ENCODE measurements around the gene CYP11A1.
"Not testable (repeated sequence)": the region's sequence is repeated elsewhere in the genome, so short reads cannot be mapped to it uniquely, and the experiment has no call there.

The CYP11A1 gene

GRCh38 chr15:74374648-74375302 is 7.3 kb upstream of the CYP11A1 start:
- DNase-seq (ENCODE audit: low spot score): no peak

GRCh38 chr15:74373731-74374647 is 6.5 kb upstream of the CYP11A1 start:
- peak; percentile 95 for DNase-seq (ENCODE audit: low spot score)

- no peak for DNase-seq (ENCODE audit: low spot score)
Measured at GRCh38 chr15:74373056-74373650, 5.7 kb upstream of the CYP11A1 start.

GRCh38 chr15:74370471-74370870 is 3.0 kb upstream of the CYP11A1 start:
- DNase-seq (ENCODE audit: low spot score): no peak

GRCh38 chr15:74369756-74370155 is 2.3 kb upstream of the CYP11A1 start:
- no peak for DNase-seq (ENCODE audit: low spot score)

GRCh38 chr15:74369084-74369745 is 1.8 kb upstream of the CYP11A1 start:
- DNase-seq (ENCODE audit: low spot score): no peak

GRCh38 chr15:74368121-74368520 is 675 bp upstream of the CYP11A1 start:
- no peak for DNase-seq (ENCODE audit: low spot score)

GRCh38 chr15:74365598-74366445 is 1.6 kb downstream of the CYP11A1 start:
- DNase-seq (ENCODE audit: low spot score): no peak

GRCh38 chr15:74364936-74365597 is 2.4 kb downstream of the CYP11A1 start:
- DNase-seq (ENCODE audit: low spot score): no peak

GRCh38 chr15:74362482-74362881 is 5.0 kb downstream of the CYP11A1 start:
- no peak for DNase-seq (ENCODE audit: low spot score)

GRCh38 chr15:74360855-74361254 is 6.6 kb downstream of the CYP11A1 start:
- not testable (repeated sequence) for DNase-seq (ENCODE audit: low spot score)

- DNase-seq (ENCODE audit: low spot score): not testable (repeated sequence)
Measured at GRCh38 chr15:74359376-74359775, 8.1 kb downstream of the CYP11A1 start.

- DNase-seq (ENCODE audit: low spot score): not testable (repeated sequence)
Measured at GRCh38 chr15:74357514-74357913, 9.9 kb downstream of the CYP11A1 start.

- DNase-seq (ENCODE audit: low spot score): not testable (repeated sequence)
Measured at GRCh38 chr15:74356050-74356449, 11.4 kb downstream of the CYP11A1 start.

- not testable (repeated sequence) for DNase-seq (ENCODE audit: low spot score)
Measured at GRCh38 chr15:74353992-74354391, 13.5 kb downstream of the CYP11A1 start.

- DNase-seq (ENCODE audit: low spot score): no peak
Measured at GRCh38 chr15:74352393-74352910, 15.0 kb downstream of the CYP11A1 start.

GRCh38 chr15:74351670-74352069 is 15.8 kb downstream of the CYP11A1 start:
- no peak for DNase-seq (ENCODE audit: low spot score)

- no peak for DNase-seq (ENCODE audit: low spot score)
Measured at GRCh38 chr15:74350295-74351275, 16.9 kb downstream of the CYP11A1 start.

- no peak for DNase-seq (ENCODE audit: low spot score)
Measured at GRCh38 chr15:74349241-74349778, 18.1 kb downstream of the CYP11A1 start.

Data from CD4-positive, alpha-beta T cell treated with Interleukin-6 at 100 ng/mL for 8 hours (primary cell).